H54 (cell line): ENCODE results near the gene JMJD8.

ENCODE experiments used
- DNase-seq: peaks from one replicate; pipeline ENCODE4 v3.0.0; 2011; ENCODE audit warnings: low spot score, mixed read lengths; ENCODE audit not compliant: insufficient read length
- FAIRE-seq: peaks from 3 replicates; lab custom pipeline; 2011; peaks lifted over from hg19 to GRCh38; lab: Jason Lieb, UNC
- POLR2A ChIP-seq: IDR thresholded peaks from 2 replicates; pipeline ENCODE4 v1.6.1; 2011; ENCODE audit warnings: low read depth, mild to moderate bottlenecking, low read length

The JMJD8 gene

DNA sequence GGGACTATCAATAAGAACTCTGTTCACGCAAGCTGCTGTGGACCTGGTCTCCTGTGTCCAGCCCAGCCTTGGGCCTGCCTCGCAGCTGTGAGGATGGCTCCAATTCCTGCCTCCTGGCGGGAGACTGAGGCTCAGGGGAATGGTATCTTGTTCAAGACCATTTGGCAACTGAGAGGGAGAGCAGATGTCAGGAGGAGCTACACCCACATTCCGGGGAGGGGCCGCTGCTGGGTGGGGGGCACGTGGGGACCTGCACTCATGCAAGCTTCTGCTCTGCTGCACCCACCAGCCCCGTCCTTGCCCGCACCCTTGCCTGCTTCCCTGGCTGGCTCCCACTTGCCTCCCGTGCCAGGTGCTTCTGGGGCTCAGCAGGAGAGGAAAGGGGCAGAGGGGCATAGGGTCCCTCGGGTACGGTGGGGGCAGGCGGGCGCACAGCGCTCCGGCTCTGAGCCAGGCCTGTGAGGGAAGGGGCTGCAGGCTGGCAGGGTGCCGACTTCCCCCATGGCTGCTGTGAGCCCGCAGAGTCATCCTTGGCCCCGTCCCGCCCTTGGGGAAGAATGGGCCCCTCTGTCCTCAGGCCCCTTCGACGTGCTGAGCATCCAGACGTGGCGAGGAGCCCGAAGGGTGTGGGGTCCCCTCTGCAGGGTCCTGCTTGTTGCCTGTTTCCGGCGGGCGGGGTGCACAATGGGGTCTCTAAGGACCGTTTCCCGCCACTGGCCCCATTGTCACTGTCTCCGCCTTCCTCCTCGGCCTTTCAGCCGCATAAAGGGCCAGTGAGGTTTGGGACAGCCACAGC is 33.5 kb upstream of the JMJD8 start:
- no peak for TF ChIP-seq POLR2A

DNA sequence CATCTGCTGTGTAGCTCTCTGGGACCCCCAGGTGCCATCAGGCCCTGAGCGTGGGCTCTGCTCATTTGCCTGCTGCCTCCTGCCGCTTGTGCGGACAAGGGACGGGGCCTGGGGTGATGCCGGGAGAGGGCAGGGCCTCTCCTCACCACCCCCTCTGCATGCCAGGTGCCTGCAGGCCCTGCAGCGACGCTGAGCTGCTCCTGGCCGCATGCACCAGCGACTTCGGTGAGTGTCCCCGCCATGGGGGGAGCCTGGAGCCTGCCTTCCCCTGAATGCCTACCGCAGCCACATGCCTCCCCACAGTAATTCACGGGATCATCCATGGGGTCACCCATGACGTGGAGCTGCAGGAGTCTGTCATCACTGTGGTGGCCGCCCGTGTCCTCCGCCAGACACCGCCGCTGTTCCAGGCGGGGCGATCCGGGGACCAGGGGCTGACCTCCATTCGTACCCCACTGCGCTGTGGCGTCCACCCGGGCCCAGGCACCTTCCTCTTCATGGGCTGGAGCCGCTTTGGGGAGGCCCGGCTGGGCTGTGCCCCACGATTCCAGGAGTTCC is 32.7 kb upstream of the JMJD8 start:
- DNase-seq (no peak), FAIRE-seq (no peak)
- no peak for TF ChIP-seq POLR2A

More for the DNA sequence above, 33.5 kb upstream of the JMJD8 start:
- DNase-seq (no peak), FAIRE-seq (no peak)

DNA sequence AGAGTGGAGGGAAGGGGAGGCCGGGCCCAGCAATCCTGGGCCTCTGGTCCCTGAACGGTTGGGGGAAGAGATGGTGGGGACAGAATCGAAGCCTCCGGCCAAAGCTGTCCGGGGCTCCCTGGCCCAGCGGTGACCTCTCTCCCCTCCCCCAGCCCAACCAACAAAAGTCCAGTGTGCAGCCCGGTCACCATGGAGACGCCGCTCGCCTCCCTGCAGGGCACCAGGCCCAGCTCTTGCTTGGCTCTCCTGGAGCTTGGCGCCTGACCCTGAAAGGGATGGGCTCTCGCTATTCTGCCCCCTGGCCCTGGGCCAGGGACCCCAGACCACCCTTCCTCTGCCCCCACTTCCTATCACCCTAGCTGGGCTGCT is 32.0 kb upstream of the JMJD8 start:
- DNase-seq (peak; percentile 85), FAIRE-seq (no peak)
- no peak for TF ChIP-seq POLR2A

DNA sequence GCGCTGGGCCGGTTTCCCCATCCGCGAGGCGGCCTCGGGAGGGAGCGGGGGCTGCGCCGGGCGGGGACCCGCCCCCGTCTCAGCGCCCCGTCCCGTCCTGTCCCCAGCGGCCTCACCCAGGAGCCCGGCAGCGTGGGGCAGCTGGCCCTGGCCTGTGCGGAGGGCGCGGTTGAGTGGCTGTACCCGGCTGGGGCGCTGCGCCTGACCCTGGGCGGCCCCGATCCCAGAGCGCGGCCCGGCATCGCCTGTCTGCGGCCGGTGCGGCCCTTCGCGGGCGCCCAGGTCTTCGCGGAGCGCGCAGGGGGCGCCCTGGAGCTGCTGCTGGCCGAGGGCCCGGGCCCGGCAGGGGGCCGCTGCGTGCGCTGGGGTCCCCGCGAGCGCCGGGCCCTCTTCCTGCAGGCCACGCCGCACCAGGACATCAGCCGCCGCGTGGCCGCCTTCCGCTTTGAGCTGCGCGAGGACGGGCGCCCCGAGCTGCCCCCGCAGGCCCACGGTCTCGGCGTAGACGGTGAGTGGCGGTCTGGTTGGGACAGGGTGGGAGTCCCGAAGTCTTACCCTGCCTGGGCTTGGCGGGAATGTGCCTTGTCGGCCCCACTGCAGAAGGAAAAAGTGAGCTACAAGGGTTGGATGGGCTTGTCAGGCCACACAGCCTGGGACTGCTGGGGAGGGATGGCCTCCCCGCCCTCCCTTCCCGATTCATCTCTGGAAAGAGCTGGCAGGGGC is 31.5 kb upstream of the JMJD8 start:
- no peak for FAIRE-seq

DNA sequence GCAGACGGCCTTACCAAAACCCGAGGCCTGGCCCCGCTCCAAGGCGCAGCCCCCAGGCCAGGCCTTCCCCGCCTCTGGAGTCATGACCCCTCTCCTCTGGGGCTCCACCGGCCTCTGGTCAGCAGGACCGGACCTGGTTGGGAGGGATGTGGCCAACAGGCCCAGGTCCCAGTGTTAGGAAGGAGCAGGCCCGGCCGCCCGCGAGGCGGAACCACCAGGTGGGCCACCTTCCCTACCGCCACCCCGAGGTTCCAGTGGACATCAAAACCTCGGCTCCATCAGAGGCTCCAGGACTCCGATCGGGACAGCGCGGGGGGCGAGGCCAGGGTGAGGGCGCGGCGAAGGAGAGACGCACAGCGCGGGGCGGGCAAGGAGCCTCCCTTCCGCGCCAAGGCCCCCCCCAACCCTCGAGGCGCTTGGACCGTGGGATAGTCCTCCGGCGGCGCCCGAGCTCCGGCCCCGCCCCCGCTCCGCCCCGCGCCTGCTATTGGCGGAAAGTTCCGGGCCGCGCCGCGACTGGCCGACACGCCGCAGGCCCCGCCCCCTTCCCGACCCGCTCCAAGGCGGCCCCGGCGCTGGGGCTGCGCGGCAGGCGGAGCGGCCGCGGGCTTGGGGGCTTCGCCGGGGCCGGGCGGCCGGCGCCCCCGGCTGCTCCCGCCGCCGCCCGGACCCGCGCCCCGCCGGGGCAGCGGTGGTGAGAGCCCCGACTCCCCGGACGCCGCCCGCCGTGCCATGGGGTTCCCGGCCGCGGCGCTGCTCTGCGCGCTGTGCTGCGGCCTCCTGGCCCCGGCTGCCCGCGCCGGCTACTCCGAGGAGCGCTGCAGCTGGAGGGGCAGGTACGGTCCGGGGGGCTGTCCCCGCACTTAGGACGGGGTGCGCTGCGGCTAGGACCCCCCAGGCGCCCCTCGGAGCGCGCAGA is 30.7 kb upstream of the JMJD8 start, which contains the start of gene METRN:
TSS of gene METRN (plus strand) at position 561 of the 919 bp plus-strand sequence. CDS start at position 733, 172 bp downstream.
- TF ChIP-seq POLR2A, result 0 out of 2 replicates have a peak, but pooled peaks have one; percentile 16
- FAIRE-seq (no peak), DNase-seq (peak; percentile 93)

More for the DNA sequence above, 31.5 kb upstream of the JMJD8 start:
- no peak for DNase-seq
- no peak for TF ChIP-seq POLR2A

DNA sequence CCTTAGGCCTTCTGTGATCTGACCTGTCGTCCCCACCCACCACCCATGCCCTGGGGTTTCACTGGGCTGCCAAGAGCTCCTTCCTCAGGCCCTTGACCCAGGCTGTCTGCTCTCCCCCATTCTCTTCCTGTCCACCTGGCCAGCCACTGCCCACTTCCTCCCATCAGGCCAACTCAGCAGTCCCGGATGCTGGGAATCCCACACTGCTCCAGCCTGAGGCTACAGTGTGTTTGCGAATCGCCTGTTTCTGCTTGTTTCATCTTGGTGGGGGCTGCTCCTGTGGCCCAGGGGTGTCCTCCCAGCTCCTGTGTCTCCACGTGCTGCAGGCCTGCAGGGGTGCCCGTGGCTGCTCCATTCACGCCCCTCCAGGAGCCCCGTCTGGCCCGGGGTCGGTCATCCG is 29.9 kb upstream of the JMJD8 start:
- FAIRE-seq, result no peak
- DNase-seq, result no peak
- no peak for TF ChIP-seq POLR2A

DNA sequence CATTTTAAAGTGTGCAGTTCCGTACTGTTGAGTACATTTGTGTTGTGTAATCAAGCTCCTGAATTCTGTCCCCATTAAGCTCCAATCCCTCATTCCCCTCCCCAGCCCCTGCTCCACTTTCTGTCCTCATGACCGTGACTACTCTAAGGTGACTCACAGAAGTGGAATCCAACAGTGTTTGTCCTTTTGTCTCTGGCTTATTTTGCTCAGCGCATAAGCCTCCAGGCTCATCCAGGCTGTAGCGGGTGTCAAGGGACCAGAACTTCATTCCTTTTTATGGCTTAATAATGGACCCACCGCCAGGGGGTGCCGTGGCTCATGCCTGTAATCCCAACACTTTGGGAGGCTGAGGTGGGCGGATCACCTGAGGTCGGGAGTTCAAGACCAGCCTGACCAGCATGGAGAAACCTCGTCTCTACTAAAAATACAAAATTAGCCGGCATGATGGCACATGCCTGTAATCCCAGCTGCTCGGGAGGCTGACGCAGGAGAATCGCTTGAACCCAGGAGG is 28.7 kb upstream of the JMJD8 start:
- FAIRE-seq, result peak; percentile 93
- peak; percentile 96 for DNase-seq

DNA sequence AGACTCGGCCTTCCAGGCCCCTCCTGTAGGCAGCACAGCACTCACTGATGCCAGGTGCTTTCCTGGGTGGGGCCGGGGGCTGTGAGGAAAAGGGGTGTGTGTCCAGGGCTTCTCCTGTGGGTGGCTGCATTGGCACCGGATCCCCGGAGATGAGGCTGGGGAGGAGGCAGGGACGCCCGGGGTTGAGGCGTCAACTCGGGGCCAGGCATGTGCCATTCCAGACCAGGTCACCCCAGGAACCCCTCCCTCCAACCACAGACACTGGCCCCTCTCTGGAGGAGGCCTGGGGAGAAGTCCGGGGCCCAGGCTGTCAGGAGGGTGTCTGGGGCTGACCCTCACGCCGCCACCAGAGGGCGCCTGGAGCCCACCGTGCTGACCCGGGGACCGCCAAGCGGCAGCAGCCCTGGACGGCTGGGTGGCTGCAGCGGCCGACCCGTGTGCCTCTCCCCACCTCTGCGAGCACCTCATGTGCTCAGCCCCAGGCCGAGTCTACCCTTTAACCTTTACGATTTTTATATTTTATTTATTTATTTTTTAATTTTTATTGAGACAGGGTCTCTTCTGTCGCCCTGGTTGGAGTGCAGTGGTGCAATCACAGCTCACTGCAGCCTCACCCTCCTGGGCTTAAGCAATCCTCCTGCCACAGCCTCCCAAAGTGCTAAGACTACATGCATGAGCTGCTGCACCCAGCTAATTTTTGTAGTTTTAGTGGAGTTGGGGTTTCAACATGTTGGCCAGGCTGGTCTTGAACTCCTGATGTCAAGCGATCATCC is 27.6 kb upstream of the JMJD8 start:
- no peak for TF ChIP-seq POLR2A
- FAIRE-seq (no peak), DNase-seq (peak; percentile 93)

DNA sequence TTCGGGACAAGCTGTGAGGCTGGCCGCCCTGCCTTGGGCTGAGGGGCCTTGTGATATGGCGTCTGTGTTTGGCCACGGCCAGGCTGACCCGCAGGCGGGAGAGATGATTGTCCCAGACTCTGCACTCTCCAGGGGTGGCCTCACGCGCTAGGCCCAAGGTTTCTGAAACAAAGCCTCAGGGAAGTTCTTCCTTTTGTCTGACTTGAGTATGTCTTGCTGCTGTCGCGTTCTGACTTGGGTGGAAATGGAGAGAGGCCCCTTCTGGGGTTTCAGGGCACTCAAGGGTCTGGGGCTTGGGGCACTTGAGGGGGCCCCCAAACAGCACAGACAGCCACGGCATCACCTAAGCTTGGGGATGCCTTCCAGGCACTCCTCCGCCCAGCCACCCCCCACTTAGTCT is 26.9 kb upstream of the JMJD8 start:
- no peak for TF ChIP-seq POLR2A
- no peak for FAIRE-seq
- no peak for DNase-seq

DNA sequence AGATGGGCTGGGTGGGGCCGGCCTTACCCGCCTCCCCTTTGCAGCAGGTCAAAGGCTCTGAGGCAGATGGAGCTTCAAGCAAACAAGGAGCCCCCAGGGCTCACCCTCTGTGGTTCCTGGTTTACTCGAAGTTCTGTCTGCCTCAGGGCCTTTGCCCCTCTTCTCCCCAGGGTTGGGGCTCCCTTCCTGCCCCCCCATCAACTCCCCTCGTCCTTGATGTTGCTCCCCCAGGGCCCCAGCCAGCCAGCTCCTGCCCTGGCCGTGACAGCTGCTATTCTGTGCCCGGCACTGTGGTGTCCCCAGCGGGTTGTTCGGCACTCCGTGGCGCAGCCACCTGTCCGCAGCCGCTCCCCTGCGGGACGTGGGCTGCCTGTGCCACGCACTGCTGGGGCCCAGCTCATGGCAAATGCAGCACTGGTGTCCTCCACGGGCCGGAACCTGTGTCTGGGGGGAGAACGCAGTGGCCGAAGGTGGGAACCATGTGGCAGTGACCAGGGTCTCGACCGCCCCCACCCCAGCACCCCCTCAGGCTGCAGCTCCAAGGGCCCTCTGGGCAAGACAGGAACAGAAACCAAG is 26.5 kb upstream of the JMJD8 start:
- FAIRE-seq (no peak), DNase-seq (no peak)
- no peak for TF ChIP-seq POLR2A

DNA sequence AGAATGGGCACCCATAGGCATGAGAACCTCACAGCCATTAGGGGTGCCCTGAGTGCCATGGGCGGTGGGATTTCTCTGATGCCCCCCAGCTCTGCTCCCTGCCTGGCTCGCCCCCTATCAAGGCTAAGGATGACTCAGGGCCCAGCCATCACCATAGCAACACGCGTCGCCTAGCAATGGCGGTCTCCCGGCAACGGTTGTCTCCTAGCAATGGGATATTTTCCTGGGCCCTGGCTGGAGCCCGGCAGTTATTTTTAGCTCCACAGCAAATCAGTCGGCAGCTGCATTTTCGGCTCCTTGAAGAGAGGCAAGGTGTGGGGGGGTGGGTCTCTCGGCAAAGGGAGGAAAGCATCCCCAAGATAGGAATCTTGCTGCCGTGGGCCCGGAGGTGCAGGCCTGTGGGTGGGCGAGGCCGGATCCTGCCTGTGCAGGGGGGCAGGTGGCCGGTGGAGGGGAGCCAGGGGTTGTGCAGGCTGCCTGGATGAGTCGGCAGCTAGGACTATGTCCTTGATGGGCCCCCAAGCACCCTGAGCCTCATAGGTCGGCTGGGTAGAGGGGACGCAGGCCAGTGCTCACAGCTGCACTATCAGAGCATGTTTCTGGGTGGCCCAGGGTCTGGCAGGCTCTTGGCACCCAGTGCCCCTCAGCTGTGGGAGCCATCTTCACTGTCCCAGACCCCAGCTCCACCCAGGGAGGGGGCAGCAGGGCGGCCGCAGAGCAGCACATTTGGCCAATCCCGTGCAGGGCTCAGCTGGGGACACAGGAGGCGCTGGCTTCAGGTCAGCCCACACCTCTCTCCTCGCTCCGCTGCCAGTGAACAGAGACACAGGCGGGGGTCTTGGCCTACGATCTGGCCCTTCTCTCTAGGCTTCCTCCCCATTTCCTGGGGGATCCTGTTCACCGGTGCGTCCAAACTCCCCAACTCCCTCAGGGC is 25.7 kb upstream of the JMJD8 start:
- peak; percentile 91 for DNase-seq
- no peak for FAIRE-seq
- TF ChIP-seq POLR2A, result no peak

DNA sequence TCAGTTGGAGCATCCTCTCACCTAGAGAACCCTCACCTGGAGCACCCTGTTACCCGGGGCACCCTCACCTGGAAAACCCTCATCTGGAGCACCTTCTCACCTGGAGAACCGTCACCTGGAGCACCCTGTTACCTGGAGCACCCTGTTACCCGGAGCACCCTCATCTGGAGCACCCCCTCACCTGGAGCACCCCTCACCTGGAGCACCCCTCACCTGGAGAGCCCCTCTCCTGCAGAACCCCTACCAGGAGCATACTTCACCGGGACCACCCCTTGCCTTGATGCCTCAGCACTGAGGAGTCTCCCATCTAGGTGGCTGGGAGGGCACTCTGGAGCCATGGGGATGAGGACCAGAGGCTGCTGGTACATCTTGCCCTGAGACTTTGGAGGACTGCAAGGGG is 24.8 kb upstream of the JMJD8 start:
- DNase-seq, result no peak
- FAIRE-seq, result no peak
- TF ChIP-seq POLR2A, result no peak
